NB4 (cell line): ENCODE results near the gene CYLC2.

ENCODE experiments used
- CTCF ChIP-seq: IDR thresholded peaks from one replicate; pipeline ENCODE4 v1.5.1; 2012; ENCODE audit warnings: low read depth, low read length
- MAX ChIP-seq: IDR thresholded peaks from 2 replicates; pipeline ENCODE4 v1.6.1; 2011; ENCODE audit warnings: low read depth, low read length
- POLR2A ChIP-seq: IDR thresholded peaks from 2 replicates; pipeline ENCODE4 v1.6.1; 2011; ENCODE audit warnings: mild to moderate bottlenecking; ENCODE audit not compliant: insufficient read length; ENCODE audit errors: extremely low read depth

- no peak for TF ChIP-seq MAX
- TF ChIP-seq POLR2A: no peak
- TF ChIP-seq CTCF: no peak
Measured at GRCh38 chr9:103037508-103038477, 42.7 kb downstream of the CYLC2 start.
